Stomach (tissue), 4 donors: ENCODE data around the gene NUP153.

Experiments
- POLR2A ChIP-seq, 4 donors: fragments of 450-650 bp; IDR thresholded peaks; one replicate each; pipeline ENCODE4 v1.6.1; 2016; ENCODE audit warnings: antibody characterized with exemption in 4 of 4, control low read depth in 2 of 4, mild to moderate bottlenecking in 1 of 4, moderate library complexity in 1 of 4
- TF ChIP-seq, protein P1 (sequence below), 7 experiments: fragments of 450-650 bp in 4 of 7; fragments of 200-600 bp in 3 of 7; sonication (generic) in 3 of 7; IDR thresholded peaks; one replicate each; pipeline ENCODE4 v1.5.1; 2016 to 2019; ENCODE audit warnings: antibody characterized with exemption in 7 of 7, control low read depth in 2 of 7, mild to moderate bottlenecking in 1 of 7

DNA sequence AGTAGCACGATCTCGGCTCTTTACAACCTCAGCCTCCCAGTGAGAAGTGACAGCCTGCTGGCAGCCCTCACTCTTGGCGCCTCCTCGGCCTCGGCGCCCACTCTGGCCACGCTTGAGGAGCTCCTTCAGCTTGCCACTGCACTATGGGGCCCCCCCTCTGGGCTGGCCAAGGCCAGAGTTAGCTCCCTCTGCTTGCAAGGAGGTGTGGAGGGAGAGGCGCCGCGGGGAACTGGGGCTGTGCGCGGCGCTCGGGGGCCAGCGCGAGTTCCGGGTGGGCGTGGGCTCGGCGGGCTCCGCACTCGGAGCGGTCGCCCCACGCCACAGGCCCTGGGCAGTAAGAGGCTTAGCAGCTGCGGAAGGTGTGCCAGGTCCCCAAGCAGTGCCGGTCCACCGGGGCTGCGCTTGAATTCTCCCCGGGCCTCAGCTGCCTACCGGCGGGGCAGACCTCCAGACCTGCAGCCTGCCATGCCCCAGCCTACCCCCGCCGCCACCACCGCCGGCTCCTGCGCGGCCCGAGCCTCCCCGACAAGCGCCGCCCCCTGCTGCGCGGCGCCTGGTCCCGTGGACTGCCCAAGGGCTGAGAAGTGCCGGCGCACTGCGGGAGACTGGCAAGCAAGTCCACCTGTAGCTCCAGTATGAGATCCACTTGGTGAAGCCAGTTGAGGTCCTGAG lies 22.0 kb upstream of the NUP153 start:
- TF ChIP-seq, protein P1, sequence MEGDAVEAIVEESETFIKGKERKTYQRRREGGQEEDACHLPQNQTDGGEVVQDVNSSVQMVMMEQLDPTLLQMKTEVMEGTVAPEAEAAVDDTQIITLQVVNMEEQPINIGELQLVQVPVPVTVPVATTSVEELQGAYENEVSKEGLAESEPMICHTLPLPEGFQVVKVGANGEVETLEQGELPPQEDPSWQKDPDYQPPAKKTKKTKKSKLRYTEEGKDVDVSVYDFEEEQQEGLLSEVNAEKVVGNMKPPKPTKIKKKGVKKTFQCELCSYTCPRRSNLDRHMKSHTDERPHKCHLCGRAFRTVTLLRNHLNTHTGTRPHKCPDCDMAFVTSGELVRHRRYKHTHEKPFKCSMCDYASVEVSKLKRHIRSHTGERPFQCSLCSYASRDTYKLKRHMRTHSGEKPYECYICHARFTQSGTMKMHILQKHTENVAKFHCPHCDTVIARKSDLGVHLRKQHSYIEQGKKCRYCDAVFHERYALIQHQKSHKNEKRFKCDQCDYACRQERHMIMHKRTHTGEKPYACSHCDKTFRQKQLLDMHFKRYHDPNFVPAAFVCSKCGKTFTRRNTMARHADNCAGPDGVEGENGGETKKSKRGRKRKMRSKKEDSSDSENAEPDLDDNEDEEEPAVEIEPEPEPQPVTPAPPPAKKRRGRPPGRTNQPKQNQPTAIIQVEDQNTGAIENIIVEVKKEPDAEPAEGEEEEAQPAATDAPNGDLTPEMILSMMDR (IDR thresholded peaks at IDR 0.05), result no peak
- no peak for TF ChIP-seq POLR2A (IDR thresholded peaks at IDR 0.05)
